DMS 273 (cell line): Measurements from ENCODE around the gene KREMEN1.

Experiments used
- DNase-seq: peaks from one replicate; lab custom pipeline; 2025; ENCODE audit not compliant: unreplicated experiment; lab: John Stamatoyannopoulos, UW

The KREMEN1 gene

GRCh38 chr22:29126670-29127395, 54.0 kb downstream of the KREMEN1 start:
- DNase-seq, result no peak

- no peak for DNase-seq
Observed at GRCh38 chr22:29128891-29129807, 56.3 kb downstream of the KREMEN1 start.

DNA sequence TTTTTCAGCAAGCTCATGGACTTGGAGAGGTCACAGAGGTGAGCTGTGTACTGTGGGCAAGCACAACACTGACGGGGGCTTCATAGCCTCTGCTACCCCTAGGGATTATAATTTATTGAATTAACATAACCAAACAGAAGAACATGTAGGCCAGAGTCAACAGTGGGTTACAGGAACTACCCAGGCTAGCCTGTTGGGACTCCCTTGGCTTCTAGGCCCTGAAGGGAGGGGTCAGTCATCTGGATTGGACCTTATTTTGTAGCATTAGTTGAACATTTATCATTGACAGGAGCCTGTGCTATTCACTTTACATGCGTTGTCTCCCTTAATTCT, 56.9 kb downstream of the KREMEN1 start:
- DNase-seq, result no peak

DNA sequence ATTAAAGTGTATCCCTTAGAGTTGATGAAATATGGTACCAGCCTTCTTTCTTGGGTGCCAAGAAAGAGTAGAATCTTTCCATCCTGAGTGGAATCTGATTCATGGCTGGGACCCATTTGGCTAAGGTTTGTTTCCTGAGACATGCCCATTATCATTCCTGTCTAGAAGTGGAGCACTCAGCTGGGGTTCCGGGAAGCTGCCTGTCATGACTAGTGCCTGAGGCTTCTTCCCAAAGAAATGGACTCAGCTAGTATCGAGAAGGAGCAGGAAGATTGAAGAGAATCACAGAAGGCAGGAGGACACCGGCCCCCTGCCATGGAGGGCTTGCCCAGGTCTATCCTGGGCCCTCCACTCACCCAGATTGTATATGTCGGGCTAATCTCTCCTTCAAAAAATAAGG, 57.6 kb downstream of the KREMEN1 start:
- DNase-seq, result no peak

- no peak for DNase-seq
Observed at GRCh38 chr22:29133603-29134133, 60.8 kb downstream of the KREMEN1 start.

GRCh38 chr22:29134448-29134847, 61.6 kb downstream of the KREMEN1 start:
- DNase-seq, result no peak

GRCh38 chr22:29136782-29137700, 64.2 kb downstream of the KREMEN1 start:
- peak; percentile 69 for DNase-seq

GRCh38 chr22:29138556-29139305, 65.9 kb downstream of the KREMEN1 start:
- no peak for DNase-seq

DNA sequence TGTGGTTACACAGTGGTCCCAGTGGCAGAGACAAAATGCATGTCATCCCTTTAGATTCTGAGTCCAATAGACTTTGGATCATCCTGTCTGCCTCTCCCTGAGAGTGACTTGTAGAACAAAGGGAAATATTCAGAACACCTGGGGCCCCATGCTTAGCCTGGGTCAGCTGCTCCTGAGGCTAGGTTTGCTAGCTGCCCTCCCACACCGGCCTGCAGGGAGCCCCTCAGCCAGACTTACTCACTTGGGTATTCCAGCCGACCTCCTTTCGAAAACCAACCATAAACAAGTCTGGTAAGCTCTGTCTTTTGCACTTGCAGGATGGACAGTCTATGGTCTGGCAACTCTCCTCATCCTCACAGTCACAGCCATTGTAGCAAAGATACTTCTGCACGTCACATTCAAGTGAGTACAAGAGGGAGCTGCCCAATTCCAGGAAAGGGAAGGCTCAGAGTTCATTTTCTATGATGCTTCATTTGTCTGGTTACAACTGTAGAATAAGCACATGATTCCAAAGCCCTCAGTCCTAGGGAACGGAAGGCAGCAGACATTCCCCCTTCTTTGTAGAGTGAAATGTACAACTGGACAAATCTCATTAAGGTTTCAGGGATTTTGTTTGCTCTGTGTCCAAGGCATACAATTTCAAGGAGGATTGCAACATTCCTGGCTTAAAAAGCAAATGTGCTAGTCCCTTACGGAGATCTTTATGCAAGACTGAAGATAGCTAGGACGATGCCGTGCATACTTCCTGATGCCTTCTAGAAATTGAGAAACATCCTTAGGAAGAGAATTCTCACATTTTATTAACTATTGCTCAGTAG, 67.3 kb downstream of the KREMEN1 start:
- no peak for DNase-seq

- no peak for DNase-seq
Observed at GRCh38 chr22:29141078-29141688, 68.3 kb downstream of the KREMEN1 start.

- DNase-seq, result no peak
Observed at GRCh38 chr22:29142116-29142515, 69.3 kb downstream of the KREMEN1 start.

- peak; percentile 74 for DNase-seq
Observed at GRCh38 chr22:29143941-29144785, 71.3 kb downstream of the KREMEN1 start.

GRCh38 chr22:29144786-29145160, 71.9 kb downstream of the KREMEN1 start:
- no peak for DNase-seq

GRCh38 chr22:29145321-29146072, 72.7 kb downstream of the KREMEN1 start:
- DNase-seq, result peak; percentile 21

DNA sequence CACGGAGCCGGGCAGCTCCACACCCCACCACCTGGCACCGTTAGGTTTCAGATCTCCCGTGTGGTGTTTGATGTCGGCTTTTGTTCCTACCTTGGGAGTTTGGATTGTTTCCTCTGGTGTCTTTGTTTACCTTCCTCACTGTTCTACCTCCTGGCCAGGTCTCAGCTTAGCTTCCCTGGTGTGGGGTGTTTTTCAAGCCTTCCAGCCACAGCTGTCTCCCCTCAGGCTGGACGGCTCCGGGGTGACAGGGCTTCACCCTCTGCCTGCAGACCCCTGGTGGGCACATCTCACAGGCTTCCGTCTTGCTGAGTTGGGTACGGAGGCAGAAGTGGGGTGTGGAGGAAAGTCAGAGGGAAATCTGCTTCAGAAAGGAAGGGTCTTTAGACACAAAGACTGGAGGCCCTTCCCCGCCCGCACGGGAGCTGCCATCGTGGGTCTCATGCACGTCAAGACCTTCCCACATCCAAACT, 73.3 kb downstream of the KREMEN1 start:
- DNase-seq, result no peak

GRCh38 chr22:29146771-29147170, 73.9 kb downstream of the KREMEN1 start:
- DNase-seq, result no peak

- DNase-seq, result no peak
Observed at GRCh38 chr22:29147331-29147899, 74.6 kb downstream of the KREMEN1 start.
